Breast epithelium (tissue), 3 donors: ENCODE results near the gene TMTC1.

Experiments
- CTCF ChIP-seq, 3 donors: fragments of 450-650 bp; IDR thresholded peaks; one replicate each; pipeline ENCODE4 v1.5.1; 2016 to 2017; ENCODE audit warnings: antibody characterized with exemption in 3 of 3, mild to moderate bottlenecking in 3 of 3, moderate library complexity in 3 of 3
- POLR2AphosphoS5 ChIP-seq, 3 donors: sonication (generic); formaldehyde crosslinking; IDR thresholded peaks; one replicate each; pipeline ENCODE4 v1.6.1; 2017; ENCODE audit warnings: antibody characterized with exemption in 3 of 3

GRCh38 chr12:29688914-29689313 is 94.8 kb downstream of the TMTC1 start:
- TF ChIP-seq POLR2AphosphoS5 (IDR thresholded peaks at IDR 0.05) (no peak), CTCF (IDR thresholded peaks at IDR 0.05) (no peak)
